ENCODE results near the gene TTC8.

DNA sequence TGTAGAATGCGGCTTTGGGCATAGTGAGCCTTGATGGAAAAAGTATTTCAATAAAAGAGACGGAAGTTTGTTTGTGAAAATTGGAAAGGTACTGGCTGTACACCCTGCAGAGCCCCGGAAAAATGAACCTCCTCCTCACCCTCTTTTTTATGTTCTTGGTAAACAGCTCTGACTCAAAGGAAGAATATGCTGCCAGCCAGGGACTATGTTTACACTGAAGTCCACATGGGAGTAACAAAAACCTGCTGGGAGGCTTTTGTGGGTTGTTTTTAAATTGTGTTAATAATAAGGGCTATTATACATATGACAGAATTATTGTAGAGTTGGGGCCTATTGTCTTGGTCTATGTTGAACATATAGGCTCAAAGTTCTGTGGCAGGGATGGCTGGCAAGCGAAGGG lies 70.7 kb downstream of the TTC8 start:
- TF ChIP-seq CTCF (IDR thresholded peaks at IDR 0.05) = no peak
- no peak for TF ChIP-seq POLR2A (IDR thresholded peaks at IDR 0.05)
- no peak for TF ChIP-seq EP300 (IDR thresholded peaks at IDR 0.05)
- no peak for TF ChIP-seq POLR2AphosphoS5 (IDR thresholded peaks at IDR 0.05)

All from upper lobe of left lung (tissue), 4 donors.